ENCODE measurements around the gene SUSD2. TPM values are rescaled to one million over a fixed set of nuclear protein-coding genes. Genes with fewer than 3 reads are reported as not detected.

Gene SUSD2
- total and polyA plus RNA-seq, 2 of the 4 experiments (the other 2 are of a cell fraction) = 0.18 to 1.6 TPM

DNA sequence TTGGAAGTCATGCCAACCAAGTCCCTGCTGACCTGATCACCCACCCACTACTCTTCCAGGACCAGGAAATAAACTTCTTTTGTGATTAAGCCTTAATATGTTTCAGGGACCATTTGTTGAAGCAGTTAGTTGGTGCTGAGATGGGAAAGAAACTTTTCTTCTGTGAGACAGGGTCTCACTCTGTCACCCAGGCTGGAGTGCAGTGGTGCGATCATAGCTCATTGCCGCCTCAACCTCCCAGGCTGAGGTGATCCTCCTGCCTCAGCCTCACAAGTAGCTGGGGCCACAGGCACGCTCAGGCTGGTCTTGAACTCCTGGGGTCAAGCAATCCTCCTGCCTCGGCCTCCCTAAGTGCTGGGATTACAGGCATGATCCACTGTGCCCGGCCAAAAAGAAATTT, 10.6 kb downstream of the SUSD2 start:
- H3K4ac ChIP-seq (ENCODE audit: low read depth, low read length) = peak overlapping the region; percentile 90
- POLR2A ChIA-PET (ENCODE audit: unreplicated experiment) = no interaction called here
- H2BK120ac ChIP-seq (ENCODE audit: low read depth, low read length) = peak overlapping the region; percentile 99
- no peaks in the 10 kb centered on the region for H3K9me3 ChIP-seq (ENCODE audit: control insufficient read depth, insufficient read depth, low read length)
- no peaks in the 10 kb centered on the region for H4K20me1 ChIP-seq (ENCODE audit: insufficient read depth, low read length)
- 100% methylated on average over 5 of the region's 5 CpGs; no CpG with 5 or more reads in 1 of the 2 experiments for WGBS, 2 experiments (ENCODE audit: extremely low coverage in 2 of 2, insufficient read length in 1 of 2)
- H3K56ac ChIP-seq (ENCODE audit: extremely low read depth, insufficient read depth, low read length) = no peak overlapping the region
- peak overlapping the region; percentile 91; the same call in 2 of the 3 replicates for H2BK15ac ChIP-seq (ENCODE audit: low read depth, low read length)
- H3K9ac ChIP-seq (ENCODE audit: low read depth, low read length) = no peak overlapping the region
- H3K18ac ChIP-seq (ENCODE audit: low read depth, low read length) = peak overlapping the region; percentile 29
- peak overlapping the region; percentile 54; the same call in 1 of the 2 replicates for H4K5ac ChIP-seq (ENCODE audit: low read depth, low read length)
- H2AK5ac ChIP-seq (ENCODE audit: low read depth, low read length) = peak overlapping the region; percentile 94
- BruUV-seq (replicated peaks) = no TSS peak
- peak overlapping the region; percentile 79; the same call in 1 of the 2 replicates for H4K91ac ChIP-seq (ENCODE audit: insufficient read depth, low read depth, low read length)
- peak overlapping the region; percentile 23 for H2AK9ac ChIP-seq (replicated peaks; ENCODE audit: low read depth, low read length, poor library complexity)
- intact Hi-C loops (cut with micrococcal nuclease) (no loop called here), in situ Hi-C loops (cut with MboI; ENCODE audit: low sequenced_read_pairs) (no loop called here), dilution Hi-C loops (cut with HindIII; ENCODE audit: low sequenced_read_pairs, unreplicated experiment) (no loop called here)
- H3K27me3 ChIP-seq (ENCODE audit: control insufficient read depth, insufficient read depth, low read length) = no peaks in the 10 kb centered on the region
- no peaks in the 10 kb centered on the region for H3K36me3 ChIP-seq (ENCODE audit: control insufficient read depth, insufficient read depth, low read length)
- H2BK20ac ChIP-seq (ENCODE audit: low read depth, low read length) = peak overlapping the region; percentile 53
- TF ChIP-seq BHLHE40 (IDR thresholded peaks at IDR 0.05; ENCODE audit: low read depth, low read length) (no peak), RFX5 (IDR thresholded peaks at IDR 0.05; ENCODE audit: low read depth, low read length) (no peak), MAFK (IDR thresholded peaks at IDR 0.05; ENCODE audit: low read depth, low read length) (no peak), MXI1 (IDR thresholded peaks at IDR 0.05; ENCODE audit: borderline replicate concordance, low read depth, low read length) (no peak)
- peak overlapping the region; percentile 75 for H2AFZ ChIP-seq (replicated peaks; ENCODE audit: low read length, poor library complexity)
- CTCF ChIA-PET = interaction anchor here (1.2 kb wide), 1 partner anchor 55 kb away, joined by 4 read pairs; no protein-coding TSS in a partner anchor
- H3K4me2 ChIP-seq (ENCODE audit: low read depth, low read length) = no peak overlapping the region
- H2BK5ac ChIP-seq (ENCODE audit: low read depth, low read length, poor library complexity, severe bottlenecking) = no peak overlapping the region
- no peaks in the 10 kb centered on the region; the same call in 1 of the 2 replicates for H3K9me1 ChIP-seq (ENCODE audit: insufficient read depth, low read length)
- peaks cover 10% of the 10 kb centered on the region for H3K4me1 ChIP-seq (ENCODE audit: control insufficient read depth, insufficient read depth, low read length)
- H3K27ac ChIP-seq (ENCODE audit: insufficient read depth, low read length) = no peak overlapping the region
- no peak overlapping the region for H3K4me3 ChIP-seq (ENCODE audit: insufficient read depth, low read depth, low read length)
- peak overlapping the region; percentile 68; the same call in 1 of the 2 replicates for H3K14ac ChIP-seq (replicated peaks; ENCODE audit: low read depth, low read length)
- H3K79me1 ChIP-seq (ENCODE audit: low read depth in 1 of 2, low read length in 2 of 2) = no peaks in the 10 kb centered on the region
- peak overlapping the region; percentile 30 to 68; a peak in 2 of 4 replicates for H4K8ac ChIP-seq (ENCODE audit: low read depth in 2 of 2, low read length in 2 of 2)
- no peak for ATAC-seq (ENCODE audit: low read depth)
- no peak for DNase-seq
- H3K23ac ChIP-seq (ENCODE audit: low read depth, low read length) = no peak overlapping the region

All from IMR-90 (cell line).